ENCODE data around the gene FXYD7. TPM values are rescaled to one million over a fixed set of nuclear protein-coding genes. Genes with fewer than 3 reads are reported as not detected.
"Not testable (repeated sequence)": the region's sequence is repeated elsewhere in the genome, so short reads cannot be mapped to it uniquely, and the experiment has no call there.

Gene FXYD7
- polyA plus RNA-seq, 1 donor: 0.65 TPM

DNA sequence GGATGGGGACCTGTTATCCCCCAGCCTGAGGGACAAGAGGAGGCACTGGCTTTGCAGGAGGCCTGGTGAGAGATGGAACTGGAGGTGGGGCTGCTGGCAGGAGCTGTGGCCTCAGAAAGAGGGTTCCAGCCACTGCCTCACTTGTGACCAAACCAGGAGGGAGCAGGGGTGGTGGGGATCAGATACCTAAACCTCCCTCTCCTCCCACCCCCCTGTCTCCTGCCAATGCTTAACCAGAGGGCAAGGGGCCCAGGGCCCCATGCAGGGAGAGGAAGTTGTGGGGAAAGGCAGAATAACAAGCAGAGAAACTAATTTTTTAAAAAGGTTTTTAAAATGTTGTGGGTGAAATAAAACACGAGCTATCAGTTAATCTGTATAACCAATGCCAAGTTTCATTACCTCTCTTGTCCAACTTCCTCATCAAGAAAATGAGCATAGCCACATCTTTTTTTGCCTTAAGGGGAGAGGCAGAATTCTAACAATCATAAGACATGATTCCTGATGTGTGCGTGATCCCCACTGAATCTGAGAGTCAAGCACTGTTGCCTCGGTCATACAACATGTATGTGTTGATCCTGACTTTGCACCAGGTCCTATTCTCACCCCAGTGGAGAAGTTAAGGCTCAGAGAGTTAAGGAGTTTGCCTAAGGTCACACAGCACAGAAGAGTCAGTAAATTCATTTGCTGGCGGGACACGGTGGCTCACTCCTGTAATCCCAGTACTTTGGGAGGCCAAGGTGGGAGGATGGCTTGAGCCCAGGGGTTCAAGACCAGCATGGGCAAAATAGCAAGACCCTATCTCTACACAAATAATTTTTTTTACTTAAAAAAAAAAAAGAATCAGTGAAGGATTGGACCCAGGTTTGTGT lies 24.4 kb downstream of the FXYD7 start:
- no peak for DNase-seq

DNA sequence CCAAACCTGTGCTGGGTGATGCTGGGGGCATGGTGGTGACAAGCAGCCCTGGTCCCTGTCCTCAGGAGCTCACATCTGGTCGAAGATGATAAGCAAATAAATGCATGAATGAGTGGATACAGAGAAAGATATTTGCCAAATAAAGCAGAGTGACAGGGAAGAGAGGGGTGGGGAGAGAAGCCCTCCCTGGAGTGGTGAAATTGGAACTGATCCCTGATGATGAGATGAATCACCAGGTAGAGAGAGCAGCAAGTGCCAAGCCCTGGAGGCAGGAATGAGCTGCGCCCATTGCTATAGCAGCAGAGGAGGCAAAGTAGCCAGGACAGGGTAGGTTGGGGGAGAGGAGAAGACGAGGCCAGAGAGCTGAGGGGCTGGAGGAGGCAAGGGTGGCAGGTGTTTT lies 25.1 kb downstream of the FXYD7 start:
- no peak for DNase-seq

DNA sequence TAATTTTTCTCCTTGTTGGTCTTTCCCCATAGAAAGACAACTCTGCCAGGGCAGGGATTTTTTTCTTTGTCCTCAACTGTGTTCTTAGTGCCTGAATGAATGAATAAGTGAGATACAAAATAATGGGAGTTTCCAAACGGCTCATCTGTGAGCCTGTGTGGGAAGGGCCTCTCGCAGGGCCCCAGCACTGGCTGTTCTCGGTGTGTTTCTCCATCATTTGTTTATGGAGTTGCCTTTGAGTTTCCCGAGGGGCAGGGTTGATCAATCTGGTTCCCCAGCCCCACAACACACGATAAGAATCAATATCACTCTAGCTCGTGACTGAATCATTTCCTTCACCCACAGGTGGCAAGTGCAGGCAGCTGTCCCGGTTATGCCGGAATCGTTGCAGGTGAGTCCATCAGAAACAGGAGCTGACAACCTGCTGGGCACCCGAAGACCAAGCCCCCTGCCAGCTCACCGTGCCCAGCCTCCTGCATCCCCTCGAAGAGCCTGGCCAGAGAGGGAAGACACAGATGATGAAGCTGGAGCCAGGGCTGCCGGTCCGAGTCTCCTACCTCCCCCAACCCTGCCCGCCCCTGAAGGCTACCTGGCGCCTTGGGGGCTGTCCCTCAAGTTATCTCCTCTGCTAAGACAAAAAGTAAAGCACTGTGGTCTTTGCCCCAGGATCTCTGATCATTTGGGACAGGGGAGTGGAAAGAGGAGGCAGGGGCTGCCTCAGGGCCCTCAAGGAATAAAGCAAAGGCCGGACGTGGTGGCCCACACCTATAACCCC lies 26.4 kb downstream of the FXYD7 start:
- DNase-seq: no peak

DNA sequence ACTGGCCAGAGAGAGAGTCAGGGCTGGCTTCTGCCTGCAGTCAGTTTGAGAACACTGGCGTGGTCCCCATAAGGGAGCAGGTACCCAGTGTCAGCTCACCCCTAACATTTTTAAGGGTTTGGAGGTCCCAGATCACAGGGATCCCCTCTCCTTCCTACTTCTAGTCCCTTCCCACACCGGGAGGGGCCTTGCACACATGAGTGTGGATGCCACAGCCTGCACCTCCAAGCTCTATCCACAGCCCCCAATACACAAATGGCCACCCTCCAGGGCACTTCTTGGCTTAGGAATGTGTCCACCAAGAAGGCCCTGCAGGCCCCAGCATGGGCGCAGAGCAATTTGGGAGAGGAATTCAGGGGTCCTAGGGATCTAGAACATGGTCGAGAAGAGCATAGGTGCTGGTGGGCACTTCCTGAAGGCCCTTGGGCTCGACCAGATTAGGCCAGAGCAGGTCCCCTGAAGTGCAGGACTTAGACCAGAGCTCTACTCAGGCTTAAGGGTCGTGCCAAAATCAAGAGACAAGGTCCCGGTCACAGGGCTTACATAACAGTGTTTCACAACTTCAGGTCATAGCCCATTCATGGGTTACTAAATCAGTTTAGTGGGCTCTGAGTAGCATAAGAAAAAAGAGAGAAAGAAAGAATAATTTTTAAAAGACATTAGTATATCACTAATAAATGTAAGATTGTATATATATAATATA lies 27.5 kb downstream of the FXYD7 start:
- DNase-seq: no peak

DNA sequence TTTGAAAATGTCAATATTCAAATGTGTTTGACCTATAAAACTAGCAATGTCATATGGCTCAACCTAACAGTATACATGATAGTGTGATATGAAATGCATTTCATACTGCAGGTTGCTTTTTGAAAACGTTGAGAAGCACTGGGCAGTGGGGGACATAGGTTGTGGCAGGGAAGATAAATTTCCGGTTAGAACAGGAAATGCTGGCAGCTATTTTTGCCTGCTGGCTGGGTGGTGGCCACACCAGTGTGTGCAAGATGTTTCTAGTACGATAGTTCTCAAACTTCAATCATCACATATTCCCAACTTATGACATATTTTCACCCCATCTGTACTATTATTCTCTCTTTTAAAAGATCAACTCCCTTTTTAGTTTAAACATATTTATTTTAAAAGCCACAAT lies 28.7 kb downstream of the FXYD7 start:
- DNase-seq: no peak

DNA sequence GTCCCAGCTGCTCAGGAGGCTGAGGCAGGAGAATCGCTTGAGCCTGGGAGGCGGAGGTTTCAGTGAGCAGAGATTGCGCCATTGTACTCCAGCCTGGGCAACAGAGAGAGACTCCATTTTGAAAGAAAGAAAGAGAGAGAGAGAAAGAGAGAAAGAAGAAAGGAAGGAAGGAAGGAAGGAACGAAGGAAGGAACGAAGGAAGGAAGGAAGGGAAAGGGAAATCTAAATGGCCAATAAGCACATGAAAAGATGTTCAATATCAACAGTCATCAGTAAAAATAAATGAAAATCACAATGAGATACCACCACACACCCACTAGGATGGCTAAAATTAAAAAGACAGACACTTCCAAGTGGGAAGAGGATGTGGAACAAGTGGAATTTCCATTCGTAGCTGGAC lies 31.2 kb downstream of the FXYD7 start:
- DNase-seq: no peak

DNA sequence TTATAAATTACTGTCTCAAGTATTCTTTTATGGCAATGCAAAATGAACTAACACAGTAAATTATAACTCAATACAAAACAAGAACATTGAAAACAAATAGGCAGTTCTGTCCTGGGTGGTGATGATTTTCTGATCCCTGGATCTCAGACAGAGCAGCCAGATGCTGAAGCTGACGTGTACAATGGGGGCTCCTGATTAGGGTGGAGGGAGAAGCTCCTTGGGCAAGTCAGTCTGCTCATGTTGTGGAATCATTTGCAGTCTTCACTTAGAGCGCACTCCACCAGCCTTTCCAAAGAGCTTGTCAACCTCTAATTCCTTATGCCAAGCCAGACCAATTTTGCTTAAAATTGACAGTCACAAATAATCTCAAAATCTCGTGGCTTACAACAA lies 33.1 kb downstream of the FXYD7 start:
- no peak for DNase-seq

DNA sequence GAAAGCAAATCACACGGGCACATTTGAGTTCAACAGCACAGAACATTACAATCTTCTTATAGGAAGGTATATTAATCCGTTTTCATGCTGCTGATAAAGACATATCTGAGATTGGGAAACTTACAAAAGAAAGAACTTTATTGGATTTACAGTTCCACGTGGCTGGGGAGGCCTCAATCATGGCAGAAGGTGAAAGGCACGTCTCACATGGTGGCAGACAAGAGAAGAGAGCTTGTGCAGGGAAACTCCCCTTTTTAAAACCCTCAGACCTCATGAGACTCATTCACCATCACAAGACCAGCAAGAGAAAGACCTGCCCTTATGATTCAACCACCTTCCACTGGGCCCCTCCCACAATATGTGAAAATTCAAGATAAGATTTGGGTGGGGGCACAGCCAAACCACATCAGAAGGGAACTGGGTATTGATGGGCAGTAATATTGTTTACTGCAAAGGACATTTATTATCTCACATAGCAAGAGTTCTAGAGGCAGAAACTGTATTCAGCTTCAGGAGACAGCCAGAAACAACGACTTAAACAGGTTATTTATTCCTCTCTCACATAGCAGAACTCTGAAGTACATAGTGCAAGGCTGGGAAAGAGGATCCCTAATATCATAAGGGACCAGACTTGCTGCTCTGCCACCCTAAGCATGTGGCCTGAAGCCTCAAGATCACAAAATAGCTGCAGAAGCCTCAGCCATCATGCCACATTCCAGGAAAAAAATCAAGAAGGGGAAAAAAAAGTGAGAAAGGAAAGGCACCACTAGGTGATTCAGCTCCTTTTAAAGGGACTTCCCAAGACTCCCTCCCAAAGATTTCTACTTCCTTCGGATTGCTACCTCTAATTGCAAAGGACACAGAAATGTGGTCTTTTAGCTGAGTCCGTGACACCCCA lies 34.6 kb downstream of the FXYD7 start:
- no peak for DNase-seq

DNA sequence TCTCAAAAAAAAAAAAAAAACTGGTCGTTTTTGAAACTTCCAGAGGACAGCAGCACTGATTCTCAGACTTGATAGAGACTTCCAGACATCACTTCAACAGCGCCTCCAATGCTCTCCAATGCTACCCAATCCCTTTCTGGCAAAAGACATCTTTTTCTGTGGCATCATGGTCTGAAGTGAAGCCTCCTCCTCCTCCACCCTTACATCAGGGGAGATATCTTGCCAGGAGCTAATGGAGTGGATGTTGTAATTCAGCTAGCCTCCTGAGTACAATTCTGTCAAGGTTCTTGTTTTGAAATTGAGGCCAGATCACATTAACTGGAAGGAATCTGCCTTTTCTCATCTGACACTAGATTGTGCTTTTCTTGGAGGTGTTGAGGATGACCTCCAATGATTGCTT lies 35.6 kb downstream of the FXYD7 start:
- no peak for DNase-seq

DNA sequence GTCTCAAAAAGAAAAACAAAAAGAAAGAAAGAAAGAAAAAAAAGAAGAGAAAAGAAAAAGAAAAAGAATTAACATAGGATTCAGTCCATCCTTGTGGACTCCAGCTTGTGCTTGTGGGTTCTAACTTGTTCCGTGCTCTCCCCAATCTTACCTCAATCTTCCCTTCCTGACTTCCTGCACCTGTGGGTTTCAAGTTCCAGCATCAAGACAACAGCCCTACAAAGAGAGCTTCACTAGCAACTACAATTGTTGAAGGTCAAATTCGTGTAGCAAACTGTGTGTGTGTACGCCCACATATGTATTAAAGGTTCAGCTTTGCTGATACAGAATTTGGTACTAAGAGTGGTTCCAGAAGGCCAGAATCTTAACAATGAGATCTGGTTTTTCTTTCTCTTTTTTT lies 36.8 kb downstream of the FXYD7 start:
- DNase-seq: no peak

DNA sequence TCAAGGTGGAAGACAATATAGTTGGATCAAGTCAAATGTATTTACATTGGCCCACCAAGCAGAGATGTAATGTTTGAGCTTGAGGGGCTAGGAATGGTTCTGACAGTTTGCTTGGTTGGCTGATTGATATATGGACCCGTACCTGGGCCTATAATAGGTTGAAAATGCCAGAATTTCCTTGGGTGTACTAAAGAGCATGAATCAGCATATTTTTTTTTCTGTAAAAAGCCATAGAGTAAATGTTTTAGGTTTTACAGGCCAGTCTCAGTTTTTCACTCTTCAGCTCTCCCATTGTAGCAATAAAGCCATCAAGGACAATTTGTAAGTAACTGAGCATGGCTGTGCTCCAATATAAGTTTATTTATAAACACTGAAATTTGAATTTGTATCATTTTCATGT lies 38.3 kb downstream of the FXYD7 start:
- no peak for DNase-seq

DNA sequence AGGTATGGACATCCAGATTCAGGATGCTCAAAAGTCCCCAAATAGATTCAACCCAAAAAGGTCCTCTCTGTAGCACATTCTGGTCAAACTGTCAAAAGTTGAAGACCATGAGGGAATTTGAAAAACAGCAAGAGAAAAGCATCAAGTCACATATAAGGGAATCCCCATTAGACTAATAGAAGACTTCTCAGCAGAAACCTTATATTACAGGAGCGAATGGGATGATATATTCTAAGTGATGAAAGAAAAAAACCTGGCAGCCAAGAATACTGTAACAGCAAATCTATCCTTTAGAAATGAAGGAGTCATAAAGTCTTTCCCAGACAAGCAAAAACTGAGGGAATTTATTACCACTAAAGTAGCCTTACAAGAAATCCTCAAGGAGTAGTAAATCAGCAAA lies 41.2 kb downstream of the FXYD7 start:
- no peak for DNase-seq

DNA sequence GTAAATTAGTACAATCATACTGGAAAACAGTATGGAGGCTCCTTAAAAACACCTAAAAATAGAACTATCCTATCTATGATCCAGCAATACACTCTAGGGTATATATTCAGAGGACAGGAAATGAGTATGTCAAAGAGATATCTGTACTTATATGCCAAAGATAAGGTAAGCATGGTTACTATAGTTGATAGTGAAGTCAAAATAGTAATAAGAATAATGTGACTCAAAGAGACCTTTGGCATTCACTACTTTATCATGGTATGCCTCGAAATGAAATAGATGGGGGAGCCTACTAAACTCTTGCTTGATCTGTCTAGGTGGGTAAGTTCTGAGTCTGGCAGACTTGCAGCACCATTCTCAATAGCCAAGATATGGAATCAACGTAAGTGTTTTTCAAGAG lies 41.8 kb downstream of the FXYD7 start:
- no peak for DNase-seq

DNA sequence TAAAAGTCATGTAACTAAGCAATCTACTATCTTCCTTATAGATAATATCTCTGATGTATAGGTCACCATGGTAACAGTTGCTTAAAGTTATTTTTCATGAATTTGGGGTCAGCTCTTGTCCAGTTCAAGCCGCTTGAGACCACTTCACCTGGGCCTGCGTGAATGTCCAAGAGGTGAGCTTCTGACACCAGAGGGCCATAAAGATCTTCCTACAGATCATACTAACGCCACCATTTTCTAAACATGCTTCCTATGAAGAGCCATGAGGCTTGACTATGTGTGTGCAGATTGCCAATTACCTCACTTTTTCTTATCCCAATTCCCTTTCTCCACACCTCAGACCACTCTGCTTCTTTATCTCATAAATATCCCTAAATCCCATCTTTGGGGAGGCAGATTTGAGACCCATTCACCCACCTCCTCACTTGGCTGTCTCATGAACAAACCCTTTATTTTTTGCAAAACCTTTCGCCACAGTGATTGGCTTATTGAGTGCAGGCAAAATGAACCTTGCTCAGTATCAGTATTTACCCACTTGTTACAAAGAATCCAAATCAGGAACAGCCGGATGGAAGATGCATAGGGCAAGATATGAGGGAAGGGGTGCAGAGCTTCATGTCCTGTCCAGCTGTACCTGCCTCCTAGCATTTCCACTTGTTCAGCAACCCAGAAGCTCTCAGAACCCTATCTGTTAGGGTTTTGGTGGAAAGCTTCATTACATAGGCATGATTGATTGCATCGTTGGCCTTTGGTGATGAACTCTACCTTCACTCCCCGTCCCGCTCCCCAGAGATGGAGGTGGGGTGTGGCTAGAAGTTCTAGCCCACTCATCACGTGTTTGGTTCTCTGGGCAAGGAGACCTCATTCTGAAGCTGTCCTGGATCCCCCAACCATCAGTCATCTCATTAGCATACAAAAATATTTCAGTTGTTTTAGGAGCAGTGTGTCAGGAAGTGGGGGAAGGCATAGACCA lies 51.2 kb downstream of the FXYD7 start:
- DNase-seq: no peak

DNA sequence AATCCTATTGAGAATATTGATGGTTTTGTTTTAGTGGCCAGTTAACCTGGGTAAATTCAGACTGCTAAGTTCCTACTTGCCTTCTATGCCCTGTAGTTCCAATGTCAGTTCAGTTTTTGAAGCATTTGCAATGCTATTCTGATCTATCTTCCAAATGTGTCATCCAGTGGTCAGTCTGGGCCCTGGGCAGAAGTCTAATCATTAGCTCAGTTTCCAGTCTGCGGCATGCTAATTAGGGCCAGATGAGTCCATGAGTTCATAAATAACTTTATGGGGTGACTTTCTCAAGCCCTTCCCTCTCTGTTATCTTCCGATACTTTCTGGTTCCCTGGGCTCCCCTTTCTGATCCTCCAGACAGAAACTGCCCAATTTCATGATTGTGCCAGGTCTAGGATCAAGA lies 52.8 kb downstream of the FXYD7 start:
- no peak for DNase-seq

DNA sequence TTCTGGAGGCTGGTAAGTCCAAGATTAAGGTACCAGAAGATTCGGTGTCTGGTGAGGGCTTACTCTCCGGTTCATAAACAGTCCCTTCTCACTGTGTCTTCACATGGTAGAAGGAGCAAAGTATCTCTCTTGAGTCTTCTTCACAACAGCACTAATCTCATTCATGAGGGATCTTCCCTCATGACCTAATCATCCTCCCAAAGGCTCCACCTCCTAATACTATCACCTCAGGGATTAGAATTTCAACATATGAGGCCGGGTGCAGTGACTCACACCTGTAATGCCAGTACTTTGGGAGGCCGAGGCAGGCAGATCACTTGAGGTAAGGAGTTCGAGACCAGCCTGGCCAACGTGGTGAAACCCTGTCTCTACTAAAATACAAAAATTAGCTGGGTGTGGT lies 53.8 kb downstream of the FXYD7 start:
- DNase-seq: not testable (repeated sequence)

DNA sequence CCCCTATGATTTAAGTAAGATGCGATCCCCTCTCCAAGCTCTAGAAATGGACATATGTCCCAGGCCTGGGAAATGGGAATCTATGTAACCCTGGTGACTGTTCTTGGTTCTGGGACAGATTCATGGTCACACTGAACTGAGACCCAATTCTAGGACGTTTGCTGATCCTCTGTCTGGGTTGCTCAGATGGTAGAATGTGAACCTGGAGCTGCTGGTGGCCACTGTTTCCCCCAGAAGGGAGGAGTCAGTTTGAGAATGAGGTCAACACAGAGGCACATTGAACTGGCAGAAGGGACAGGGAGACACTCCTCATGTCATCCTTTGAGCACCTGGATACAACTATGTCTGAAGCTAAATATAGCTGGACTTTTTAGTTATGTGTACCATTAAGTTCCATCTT lies 56.4 kb downstream of the FXYD7 start:
- no peak for DNase-seq

DNA sequence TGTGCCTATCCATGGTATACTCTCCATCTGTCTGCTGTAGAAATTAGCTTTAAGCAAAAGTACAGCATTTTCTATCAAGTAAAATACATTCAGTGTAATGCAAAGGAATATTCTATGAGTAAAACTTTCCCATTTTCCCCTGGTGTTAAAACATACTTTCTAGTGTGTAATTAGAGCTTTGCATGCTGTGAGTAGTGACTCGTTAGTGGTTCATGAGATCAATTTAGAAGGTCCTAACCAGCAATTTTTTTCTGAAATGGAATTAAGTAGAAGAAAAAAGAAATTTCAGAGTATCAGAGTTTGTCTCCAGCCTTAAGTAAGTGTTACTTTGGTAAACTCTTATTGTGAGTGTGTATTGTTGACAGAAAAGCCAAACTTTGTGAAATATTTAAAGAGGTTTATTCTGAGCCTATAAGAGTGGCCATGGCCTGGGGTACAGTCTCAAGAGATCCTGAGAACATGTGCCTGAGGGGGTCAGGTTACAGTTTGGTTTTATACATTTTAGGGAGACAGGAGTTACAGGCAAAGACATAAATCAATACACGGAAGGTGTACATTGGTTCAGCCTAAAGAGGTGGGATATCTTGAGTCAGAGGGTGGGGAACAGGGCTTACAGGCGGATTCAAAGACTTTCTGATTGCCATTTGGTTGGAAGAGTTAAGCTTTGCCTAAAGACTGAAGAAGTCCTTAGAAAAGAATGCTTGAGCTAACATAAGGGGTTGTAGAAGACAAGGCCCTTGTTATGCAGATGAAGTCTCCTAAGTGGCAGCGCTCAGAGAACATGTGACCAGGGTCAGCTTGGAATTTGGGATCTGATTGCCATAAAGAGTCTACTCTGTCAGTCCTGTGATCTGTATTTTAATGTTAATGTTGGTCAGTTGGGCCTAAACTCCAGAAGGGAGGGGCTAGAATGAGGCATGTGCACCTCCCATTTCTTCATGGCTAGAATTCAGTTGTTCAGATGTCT lies 60.0 kb downstream of the FXYD7 start:
- DNase-seq: no peak

Data from hindlimb muscle (tissue), 1 donor.